HG02623 (cell line): ENCODE measurements around the gene RNF10.
A peak's percentile ranks its signal among the peaks of the same experiment; 100 is the strongest.
"Not testable (repeated sequence)": the region's sequence is repeated elsewhere in the genome, so short reads cannot be mapped to it uniquely, and the experiment has no call there.

Source experiments
- ATAC-seq: cut with Tn5 transposase; IDR thresholded peaks from one replicate; pipeline ENCODE4 v1.9.1; 2021; ENCODE audit warnings: moderate library complexity; ENCODE audit not compliant: unreplicated experiment

The RNF10 gene

DNA sequence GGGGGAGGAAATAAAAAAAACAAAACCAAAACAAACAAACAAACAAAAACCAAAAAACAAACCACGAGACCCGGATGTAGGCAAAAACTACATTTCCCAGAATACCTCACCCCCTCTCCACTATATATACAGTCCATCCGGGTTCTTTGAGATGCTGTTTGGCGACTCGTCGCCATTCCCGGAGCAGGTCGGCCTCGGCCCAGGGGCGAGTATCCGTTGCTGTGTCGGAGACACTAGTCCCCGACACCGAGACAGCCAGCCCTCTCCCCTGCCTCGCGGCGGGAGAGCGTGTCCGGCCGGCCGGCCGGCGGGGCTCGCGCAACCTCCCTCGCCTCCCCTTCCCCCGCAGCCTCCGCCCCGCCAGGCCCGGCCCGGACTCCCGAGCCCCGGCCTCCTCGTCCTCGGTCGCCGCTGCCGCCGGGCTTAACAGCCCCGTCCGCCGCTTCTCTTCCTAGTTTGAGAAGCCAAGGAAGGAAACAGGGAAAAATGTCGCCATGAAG lies at the start of gene RNF10:
Gene RNF10 (plus strand): TSS at position 154 of the 500 bp plus-strand sequence. CDS start 456 bp downstream, outside the sequence.
- peak; percentile 74 for ATAC-seq

GRCh38 chr12:120485961-120486881 lies 47.9 kb upstream of the RNF10 start:
- no peak for ATAC-seq

GRCh38 chr12:120487552-120487951 lies 46.6 kb upstream of the RNF10 start:
- not testable (repeated sequence) for ATAC-seq

DNA sequence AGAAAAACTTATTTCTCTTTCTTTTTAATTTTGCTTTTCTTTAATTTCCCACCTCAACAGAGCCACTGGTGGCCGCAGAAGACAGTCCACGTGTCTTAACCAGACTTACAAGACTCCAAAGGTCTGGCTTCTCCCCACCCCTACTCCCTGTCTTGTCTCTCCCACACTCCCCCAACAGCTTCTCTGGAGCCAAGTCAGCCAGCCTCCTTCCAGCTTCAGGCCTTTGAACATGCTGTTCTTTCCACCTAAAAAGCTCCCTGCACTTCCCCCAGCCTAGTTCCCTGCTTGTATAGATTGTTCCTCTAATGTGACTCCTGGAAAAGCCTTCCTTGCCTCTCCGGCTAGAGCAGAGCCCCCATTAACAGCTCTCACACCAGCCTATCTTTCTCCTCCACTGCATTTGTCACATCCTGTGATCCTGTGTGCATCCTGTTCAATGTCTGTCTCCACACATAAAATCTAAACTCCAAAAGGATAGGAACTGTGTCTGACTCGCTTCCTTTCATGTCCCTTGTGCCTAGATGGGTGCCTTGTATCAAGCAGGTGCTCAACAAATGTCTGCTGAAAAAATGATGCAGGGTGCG lies 46.0 kb upstream of the RNF10 start:
- no peak for ATAC-seq

GRCh38 chr12:120489018-120489417 lies 45.1 kb upstream of the RNF10 start:
- ATAC-seq, result no peak

DNA sequence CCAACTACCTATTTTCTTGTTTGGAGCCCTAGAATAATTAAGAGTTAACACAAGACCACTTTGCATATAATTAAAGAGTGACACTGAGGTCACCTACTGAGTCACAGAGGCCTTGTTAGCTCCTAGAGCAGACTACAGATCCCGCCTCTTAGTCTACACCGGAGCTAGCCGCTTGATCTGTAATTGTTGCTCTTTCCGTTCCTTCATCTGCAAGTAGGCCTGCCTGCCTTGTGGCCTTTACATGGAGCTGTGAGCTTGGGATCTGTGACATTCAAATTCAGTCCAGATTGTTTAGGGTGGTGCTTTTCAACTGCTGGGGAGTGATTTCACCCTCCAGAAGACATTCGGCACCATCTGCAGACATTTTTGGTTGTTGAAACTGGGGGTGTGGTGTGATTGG lies 43.8 kb upstream of the RNF10 start:
- no peak for ATAC-seq

- ATAC-seq, result no peak
Measured at GRCh38 chr12:120490833-120491512, 43.2 kb upstream of the RNF10 start.

- ATAC-seq, result no peak
Measured at GRCh38 chr12:120495186-120495730, 38.9 kb upstream of the RNF10 start.

- ATAC-seq, result peak; percentile 92
Measured at GRCh38 chr12:120495731-120496412, 38.3 kb upstream of the RNF10 start, which contains the start of gene DYNLL1. Gene DYNLL1, plus strand, starts transcription at chr12:120496113. Its CDS starts 309 bp downstream, at chr12:120496422.

DNA sequence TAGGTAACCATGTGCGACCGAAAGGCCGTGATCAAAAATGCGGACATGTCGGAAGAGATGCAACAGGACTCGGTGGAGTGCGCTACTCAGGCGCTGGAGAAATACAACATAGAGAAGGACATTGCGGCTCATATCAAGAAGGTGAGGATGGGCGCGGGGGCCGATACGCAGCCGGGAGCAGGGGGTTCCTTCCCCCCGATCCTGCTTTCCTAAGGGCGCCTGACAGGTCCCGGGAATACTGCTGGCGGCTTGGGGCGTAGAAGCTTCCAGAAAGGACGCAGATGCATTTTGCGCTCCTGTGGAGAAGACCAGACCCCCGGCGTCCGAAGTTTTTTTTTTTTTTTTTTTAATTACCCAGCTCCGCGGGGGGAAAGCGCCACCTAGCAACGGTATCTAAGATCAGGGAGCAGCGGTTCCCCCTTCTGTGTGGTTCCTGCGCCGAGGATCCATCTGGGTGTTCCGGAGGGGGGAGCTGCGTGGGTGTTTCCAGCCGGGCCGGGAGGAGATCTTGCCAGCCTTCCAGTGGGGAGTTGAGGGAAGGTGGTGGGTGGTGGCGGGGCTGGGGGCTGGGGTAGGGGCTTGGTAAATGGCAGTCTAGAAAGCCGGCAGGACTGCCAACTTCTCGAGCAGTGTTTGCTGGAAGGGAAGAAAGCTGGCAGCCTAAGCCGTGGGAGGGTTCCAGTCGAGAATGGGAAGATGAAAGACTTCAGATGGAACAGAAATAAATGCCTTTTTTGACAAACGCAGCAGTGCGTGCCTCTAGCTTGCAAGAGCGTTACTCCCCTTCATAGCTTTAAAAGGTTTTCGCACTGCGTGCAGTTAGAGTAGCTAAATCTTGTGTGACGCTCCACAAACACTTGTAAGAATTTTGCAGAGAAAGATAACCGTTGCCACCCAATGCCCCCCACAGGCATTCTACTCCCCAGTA lies 37.5 kb upstream of the RNF10 start:
- peak; percentile 2 for ATAC-seq

DNA sequence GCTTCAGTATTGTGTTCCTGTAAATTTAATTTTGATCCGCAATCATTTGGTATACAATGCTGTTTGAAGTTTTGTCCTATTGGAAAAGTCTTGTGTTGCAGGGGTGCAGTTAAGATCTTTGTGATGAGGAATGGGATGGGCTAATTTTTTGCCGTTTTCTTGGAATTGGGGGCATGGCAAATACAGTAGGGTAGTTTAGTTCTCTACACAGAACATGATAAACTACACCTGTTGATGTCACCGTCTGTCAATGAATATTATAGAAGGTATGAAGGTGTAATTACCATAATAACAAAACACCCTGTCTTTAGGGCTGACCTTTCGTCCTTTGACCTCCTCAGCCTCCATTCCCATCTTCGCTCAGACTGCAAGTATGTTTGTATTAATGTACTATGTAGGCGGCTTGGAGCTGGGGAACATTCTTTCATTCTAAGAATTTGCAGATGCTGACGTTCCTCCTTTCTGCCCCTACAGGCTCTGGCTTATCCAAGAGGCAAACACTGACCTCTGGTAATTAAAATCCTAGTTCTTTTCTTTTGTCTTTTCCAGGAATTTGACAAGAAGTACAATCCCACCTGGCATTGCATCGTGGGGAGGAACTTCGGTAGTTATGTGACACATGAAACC lies 36.5 kb upstream of the RNF10 start:
- no peak for ATAC-seq

- ATAC-seq, result no peak
Measured at GRCh38 chr12:120498870-120499515, 35.2 kb upstream of the RNF10 start.

DNA sequence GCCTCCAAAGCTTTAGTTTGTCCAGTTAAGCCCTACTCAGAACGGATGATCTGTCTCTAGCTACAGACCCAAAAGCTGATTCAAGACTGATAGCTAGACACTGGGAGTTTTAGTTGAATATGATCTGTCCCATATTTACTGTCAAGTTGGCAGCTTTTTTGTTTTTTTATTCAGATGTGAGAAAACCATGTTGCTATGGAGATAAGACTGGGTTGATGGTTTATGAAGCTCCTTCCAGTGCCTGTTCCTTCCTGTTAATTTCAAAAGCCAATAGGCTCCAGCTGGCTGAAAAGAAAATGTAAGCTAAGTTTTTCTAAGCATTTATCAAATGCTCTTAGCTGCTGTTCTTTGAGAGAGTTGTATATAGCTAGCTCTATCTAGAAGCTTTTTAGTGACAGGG lies 33.6 kb upstream of the RNF10 start:
- no peak for ATAC-seq

- no peak for ATAC-seq
Measured at GRCh38 chr12:120504587-120504986, 29.6 kb upstream of the RNF10 start.

GRCh38 chr12:120508537-120508936 lies 25.6 kb upstream of the RNF10 start:
- no peak for ATAC-seq

GRCh38 chr12:120514002-120514401 lies 20.2 kb upstream of the RNF10 start:
- ATAC-seq, result no peak

- no peak for ATAC-seq
Measured at GRCh38 chr12:120515496-120515895, 18.7 kb upstream of the RNF10 start.

DNA sequence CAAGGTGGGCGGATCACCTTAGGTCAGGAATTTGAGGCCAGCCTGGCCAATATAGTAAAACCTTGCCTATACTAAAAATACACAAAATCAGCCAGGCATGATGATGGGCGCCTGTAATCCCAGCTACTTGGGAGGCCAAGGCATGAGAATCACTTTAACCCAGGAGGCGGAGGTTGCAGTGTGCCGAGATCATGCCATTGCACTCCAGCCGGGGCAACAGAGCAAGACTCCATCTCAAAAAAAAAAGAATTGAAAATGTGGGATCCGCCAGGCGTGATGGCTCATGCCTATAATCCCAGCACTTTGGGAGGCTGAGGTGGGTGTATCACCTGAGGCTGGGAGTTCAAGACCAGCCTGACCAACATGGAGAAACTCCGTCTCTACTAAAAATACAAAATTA lies 14.8 kb upstream of the RNF10 start:
- ATAC-seq, result not testable (repeated sequence)
